Effector memory CD8-positive, alpha-beta T cell (primary cell): ENCODE measurements around the gene KRTAP10-7.

Experiments used
- ATAC-seq: fragments of 150-1000 bp; cut with Tn5 transposase; replicated peaks from 2 replicates; pipeline ENCODE4 v1.10.0; 2021; ENCODE audit warnings: mild to moderate bottlenecking, moderate library complexity
- DNase-seq, 3 experiments: peaks; one replicate each; pipeline ENCODE4 v3.0.0; 2021
- H3K27ac Mint-ChIP-seq, 2 donors: one replicate each; pipeline ENCODE4 v1.8.0; 2022; ENCODE audit warnings: mild to moderate bottlenecking in 2 of 2, mixed read lengths in 2 of 2, moderate library complexity in 2 of 2
- H3K27me3 Mint-ChIP-seq, 2 donors: one replicate each; pipeline ENCODE4 v1.8.0; 2022; ENCODE audit warnings: mixed read lengths in 2 of 2
- H3K36me3 Mint-ChIP-seq: one replicate; pipeline ENCODE4 v1.8.0; 2022; ENCODE audit warnings: mild to moderate bottlenecking, moderate library complexity, mixed read lengths; ENCODE audit not compliant: insufficient read depth
- H3K4me1 Mint-ChIP-seq, 2 donors: one replicate each; pipeline ENCODE4 v1.8.0; 2022; ENCODE audit warnings: low read depth in 2 of 2, mixed read lengths in 2 of 2
- H3K4me3 Mint-ChIP-seq, 2 donors: one replicate each; pipeline ENCODE4 v1.8.0; 2022; ENCODE audit warnings: mild to moderate bottlenecking in 2 of 2, mixed read lengths in 2 of 2, moderate library complexity in 2 of 2
- H3K9me3 Mint-ChIP-seq, 2 donors: one replicate each; pipeline ENCODE4 v1.8.0; 2022; ENCODE audit warnings: mixed read lengths in 2 of 2

The KRTAP10-7 gene

DNA sequence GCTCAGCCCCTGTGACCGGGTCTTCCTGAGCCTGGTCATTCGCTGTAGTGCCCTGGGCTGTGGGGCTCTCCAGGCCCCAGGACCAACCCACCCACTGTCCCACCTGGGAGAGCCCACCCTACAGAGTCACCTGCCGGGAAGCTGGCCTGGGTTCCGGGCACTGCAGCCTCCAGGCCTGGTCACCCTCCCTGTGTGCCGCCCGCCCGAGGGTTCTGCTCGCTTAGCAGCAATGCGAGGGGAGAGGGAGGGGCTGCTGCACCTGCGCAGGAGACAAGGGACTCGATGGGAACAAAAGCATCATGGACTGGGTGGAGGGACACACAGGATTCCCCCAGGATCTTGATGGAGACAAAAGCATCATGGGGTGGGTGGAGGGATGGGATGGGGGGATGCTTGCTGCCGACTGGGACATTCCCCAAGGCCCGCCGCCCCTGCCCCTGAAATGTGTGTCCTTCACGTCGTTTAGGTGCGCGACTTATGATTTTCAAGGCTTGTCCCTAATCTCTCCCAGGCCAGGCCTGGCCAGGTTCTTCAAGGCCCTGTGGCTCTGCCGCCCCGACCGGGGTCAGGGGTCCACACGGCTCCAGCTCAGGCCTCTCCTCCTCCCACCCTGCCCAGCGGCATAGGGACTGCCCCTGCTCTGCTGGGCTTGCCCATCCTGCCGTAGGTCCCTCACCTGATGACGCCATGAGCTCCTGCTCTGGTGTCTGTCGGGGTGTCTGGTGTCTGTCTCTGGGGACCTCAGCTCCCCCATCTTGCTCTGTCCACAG, 13.2 kb downstream of the KRTAP10-7 start:
- ATAC-seq (no peak), DNase-seq (no peak)
- Mint-ChIP-seq H3K4me1 (peaks cover 14 to 23% of the 10 kb centered on the region in 2 donors), H3K36me3 (peaks cover 10% of the 10 kb centered on the region), H3K27me3 (no peaks in the 10 kb centered on the region), H3K4me3 (no peak overlapping the region), H3K27ac (peak overlapping the region in 1 of 2 donors; percentile 73), H3K9me3 (peaks cover 9 to 16% of the 10 kb centered on the region in 2 donors)

DNA sequence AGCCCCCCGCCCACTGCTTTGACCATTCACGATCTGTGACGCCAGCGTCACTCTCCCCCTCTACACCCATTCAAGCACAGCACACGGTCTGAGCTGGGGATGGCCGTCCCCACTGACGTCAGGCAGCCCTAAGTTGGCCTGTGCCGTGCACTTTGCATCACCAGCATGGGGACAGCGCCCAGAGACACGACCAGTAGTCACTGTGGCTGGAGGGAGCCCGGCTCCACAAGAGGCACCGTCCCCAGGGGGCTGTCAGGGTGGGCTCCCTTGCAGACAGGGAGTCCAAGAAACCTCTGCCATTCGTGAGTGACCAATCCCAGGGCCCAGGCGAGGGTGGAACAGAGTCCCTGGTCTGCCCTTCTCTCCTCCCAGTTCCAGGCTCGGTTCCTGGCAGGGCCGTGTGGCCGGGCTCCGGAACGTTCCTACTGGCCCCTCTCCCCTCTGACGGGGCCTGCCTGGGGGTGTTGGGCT, 13.8 kb downstream of the KRTAP10-7 start:
- peaks cover 20 to 29% of the 10 kb centered on the region in 2 donors for H3K4me1 Mint-ChIP-seq
- no peak for ATAC-seq
- DNase-seq = no peak
- no peaks in the 10 kb centered on the region for H3K27me3 Mint-ChIP-seq
- no peak overlapping the region for H3K27ac Mint-ChIP-seq
- peaks cover 10% of the 10 kb centered on the region for H3K36me3 Mint-ChIP-seq
- no peak overlapping the region for H3K4me3 Mint-ChIP-seq
- peaks cover 9 to 14% of the 10 kb centered on the region in 2 donors for H3K9me3 Mint-ChIP-seq

DNA sequence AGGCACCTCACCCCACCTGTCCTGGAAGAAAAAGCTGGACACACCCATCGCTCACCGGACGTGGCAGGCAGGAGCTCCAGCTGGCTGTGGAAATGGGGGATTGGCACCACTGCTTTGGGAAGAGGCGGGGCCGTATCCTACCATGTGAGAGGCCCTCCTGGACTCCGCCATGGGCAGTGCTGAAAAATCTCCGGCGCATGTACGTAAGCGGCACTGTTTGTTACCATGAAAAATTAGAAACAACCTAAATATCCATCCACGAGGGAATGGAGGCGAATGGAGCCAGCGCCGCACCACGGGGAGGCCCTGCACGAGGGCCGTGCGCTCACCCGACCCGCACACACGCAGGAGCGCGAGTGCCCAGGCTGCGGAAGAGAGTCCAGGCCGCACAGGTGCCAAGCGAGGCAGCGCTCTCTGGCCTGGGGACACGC, 14.6 kb downstream of the KRTAP10-7 start:
- Mint-ChIP-seq H3K36me3 (peaks cover 10% of the 10 kb centered on the region), H3K27ac (no peak overlapping the region), H3K27me3 (no peaks in the 10 kb centered on the region), H3K9me3 (peaks cover 7 to 14% of the 10 kb centered on the region in 2 donors), H3K4me1 (peaks cover 27 to 37% of the 10 kb centered on the region in 2 donors), H3K4me3 (no peak overlapping the region)
- no peak for DNase-seq
- ATAC-seq = no peak

DNA sequence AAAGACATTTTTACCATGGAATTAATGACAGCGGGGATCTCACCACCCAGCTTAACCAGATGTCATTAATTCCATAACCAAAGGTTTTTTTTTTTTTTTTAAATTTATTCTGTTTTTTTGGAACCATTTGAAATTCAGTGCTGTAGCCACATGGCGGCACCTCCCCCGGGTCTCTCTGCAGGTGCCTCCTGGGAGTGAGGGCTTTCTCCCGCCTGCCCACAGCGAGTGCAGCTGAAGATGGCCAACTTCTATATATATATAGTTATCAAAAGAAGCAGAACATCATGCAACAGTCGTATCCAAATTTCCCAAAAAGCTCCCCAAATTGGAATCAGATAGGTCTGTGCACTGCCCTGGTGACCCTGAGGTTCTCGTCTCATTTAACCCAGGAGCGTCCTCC, 15.1 kb downstream of the KRTAP10-7 start:
- no peaks in the 10 kb centered on the region for H3K27me3 Mint-ChIP-seq
- H3K27ac Mint-ChIP-seq = peak overlapping the region in 1 of 2 donors; percentile 85
- H3K4me1 Mint-ChIP-seq = peaks cover 27 to 40% of the 10 kb centered on the region in 2 donors
- no peak for DNase-seq
- H3K36me3 Mint-ChIP-seq = peaks cover 10% of the 10 kb centered on the region
- H3K4me3 Mint-ChIP-seq = no peak overlapping the region
- H3K9me3 Mint-ChIP-seq = peaks cover 7 to 15% of the 10 kb centered on the region in 2 donors
- no peak for ATAC-seq

DNA sequence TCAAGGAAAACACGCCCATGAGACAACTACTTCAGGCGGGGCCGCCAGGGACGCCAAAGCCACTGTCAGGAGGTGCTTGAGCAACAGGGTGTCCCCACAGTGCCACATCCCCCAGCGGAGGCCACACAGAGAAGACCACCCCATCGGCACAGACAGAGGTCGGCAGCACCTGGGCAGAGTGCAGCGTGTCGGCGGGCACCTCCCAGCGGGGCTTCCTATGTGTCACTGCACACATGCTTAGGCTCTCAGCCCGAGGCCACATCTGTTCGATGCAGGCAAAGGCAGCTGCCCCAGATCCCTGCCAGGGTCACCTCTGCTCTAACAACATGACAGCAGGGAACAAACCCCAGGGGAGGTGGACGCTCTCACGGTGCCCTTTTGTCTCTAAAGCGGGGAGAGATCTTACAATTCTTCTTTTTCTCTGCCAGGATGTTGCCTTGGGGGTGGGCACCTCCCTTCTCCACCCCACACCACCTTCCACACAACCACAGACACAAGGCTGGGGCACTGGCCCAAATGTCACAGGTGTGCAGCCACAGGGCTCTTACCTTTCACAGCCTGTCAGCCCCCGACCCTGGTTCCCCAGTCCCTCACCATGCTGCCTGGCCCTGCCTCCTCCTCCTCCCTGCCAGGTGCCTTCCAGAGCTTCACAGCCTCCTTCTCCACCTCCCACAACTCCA, 15.7 kb downstream of the KRTAP10-7 start:
- ATAC-seq (no peak), DNase-seq (no peak)
- Mint-ChIP-seq H3K27ac (peak overlapping the region; percentile 85 to 91), H3K4me1 (peaks cover 31 to 40% of the 10 kb centered on the region in 2 donors), H3K4me3 (peak overlapping the region; percentile 16 to 27), H3K36me3 (peaks cover 10% of the 10 kb centered on the region), H3K9me3 (peaks cover 11 to 20% of the 10 kb centered on the region in 2 donors), H3K27me3 (no peaks in the 10 kb centered on the region)

DNA sequence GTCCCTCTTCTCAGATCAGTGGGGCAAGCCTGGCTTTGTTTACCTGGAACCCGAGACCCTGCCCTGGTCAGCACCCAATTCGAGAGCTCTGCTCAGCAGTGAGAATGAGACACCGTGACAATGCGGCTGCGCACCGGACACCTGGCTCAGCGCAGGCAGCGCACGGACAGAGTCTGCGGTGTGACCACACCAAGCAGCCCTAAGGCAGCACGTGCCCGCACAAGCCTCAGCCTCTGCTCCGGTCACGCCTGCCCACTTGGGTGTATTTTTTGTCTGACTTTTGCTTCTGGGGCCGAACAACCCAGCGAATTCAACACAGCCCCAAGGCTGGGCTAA, 16.2 kb downstream of the KRTAP10-7 start:
- no peak overlapping the region for H3K4me3 Mint-ChIP-seq
- peaks cover 10% of the 10 kb centered on the region for H3K36me3 Mint-ChIP-seq
- H3K4me1 Mint-ChIP-seq = peaks cover 31 to 40% of the 10 kb centered on the region in 2 donors
- peaks cover 8 to 20% of the 10 kb centered on the region in 2 donors for H3K9me3 Mint-ChIP-seq
- H3K27me3 Mint-ChIP-seq = no peaks in the 10 kb centered on the region
- DNase-seq (no peak), ATAC-seq (no peak)
- peak overlapping the region; percentile 85 to 91 for H3K27ac Mint-ChIP-seq

DNA sequence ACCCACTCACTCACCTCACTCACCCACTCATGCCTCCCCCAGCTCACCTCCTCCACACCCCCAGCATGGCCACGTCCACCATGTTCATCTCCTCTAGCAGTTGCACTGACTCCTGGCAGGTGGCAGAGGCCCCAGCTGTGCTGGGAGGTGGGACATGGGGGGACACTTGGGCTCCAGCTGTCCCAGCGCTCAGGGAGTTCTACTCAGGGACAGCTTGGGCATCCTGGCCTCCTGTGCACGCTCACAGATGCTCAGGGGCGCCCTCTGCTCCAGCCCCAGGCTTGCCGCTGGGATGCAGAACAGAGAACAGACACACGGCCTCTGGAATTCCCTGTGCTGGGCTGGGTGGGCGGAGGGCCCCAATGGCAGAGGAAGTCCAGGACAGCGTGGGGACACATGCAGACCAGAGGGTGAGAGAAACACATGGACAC, 16.7 kb downstream of the KRTAP10-7 start:
- Mint-ChIP-seq H3K36me3 (peaks cover 10% of the 10 kb centered on the region), H3K27me3 (no peaks in the 10 kb centered on the region), H3K27ac (peak overlapping the region in 1 of 2 donors; percentile 91), H3K4me1 (peaks cover 31 to 40% of the 10 kb centered on the region in 2 donors), H3K9me3 (peaks cover 8 to 22% of the 10 kb centered on the region in 2 donors), H3K4me3 (peak overlapping the region in 1 of 2 donors; percentile 41)
- DNase-seq (no peak), ATAC-seq (no peak)

DNA sequence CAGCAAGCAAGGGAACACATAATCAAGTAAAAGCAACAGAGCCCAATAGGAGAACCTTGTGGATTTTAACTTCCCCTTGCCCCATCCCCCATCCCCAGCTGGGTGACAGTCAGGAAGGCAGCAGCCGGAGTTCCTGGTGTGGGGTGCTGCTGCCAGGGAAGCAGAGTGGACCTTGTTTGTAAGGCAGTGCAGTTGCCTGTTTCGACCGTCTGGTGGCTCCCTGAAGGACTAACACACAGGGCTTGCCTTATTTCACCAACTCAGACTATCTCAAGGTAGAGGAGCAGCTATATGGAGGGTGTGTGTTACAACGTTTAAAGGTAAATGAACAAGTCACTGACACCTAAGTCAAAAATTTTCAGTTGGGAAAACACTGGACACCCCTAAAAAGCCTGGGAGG, 18.1 kb downstream of the KRTAP10-7 start:
- peaks cover 10% of the 10 kb centered on the region for H3K36me3 Mint-ChIP-seq
- no peaks in the 10 kb centered on the region for H3K27me3 Mint-ChIP-seq
- ATAC-seq (peak; percentile 46), DNase-seq (peak in 1 of 3 experiments; percentile 8)
- H3K9me3 Mint-ChIP-seq = peaks cover 10 to 37% of the 10 kb centered on the region in 2 donors
- peak overlapping the region; percentile 91 to 94 for H3K27ac Mint-ChIP-seq
- H3K4me3 Mint-ChIP-seq = peak overlapping the region; percentile 76 to 81
- H3K4me1 Mint-ChIP-seq = peaks cover 33 to 50% of the 10 kb centered on the region in 2 donors

DNA sequence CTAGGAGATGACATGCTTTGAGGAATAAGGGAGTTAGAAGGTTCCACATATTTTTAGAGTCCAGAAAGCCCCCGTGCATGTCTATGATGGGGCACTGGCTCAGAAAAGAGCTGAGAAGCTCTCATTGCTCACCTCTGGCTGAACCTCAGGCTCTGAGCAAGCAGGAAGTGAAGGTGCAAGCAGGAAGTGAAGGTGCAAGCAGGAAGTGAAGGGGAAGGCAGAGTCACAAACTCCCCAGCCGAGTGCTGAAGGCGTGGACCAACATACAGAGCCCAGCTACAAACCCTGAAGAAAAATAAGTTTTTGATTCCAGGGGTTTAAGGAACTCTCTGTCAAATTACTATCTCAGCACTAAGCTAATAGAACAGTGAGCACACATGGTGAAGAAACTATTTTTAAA, 18.5 kb downstream of the KRTAP10-7 start:
- Mint-ChIP-seq H3K27ac (peak overlapping the region; percentile 91 to 94), H3K4me3 (peak overlapping the region; percentile 76 to 81), H3K27me3 (no peaks in the 10 kb centered on the region), H3K36me3 (peaks cover 9% of the 10 kb centered on the region), H3K4me1 (peaks cover 33 to 54% of the 10 kb centered on the region in 2 donors), H3K9me3 (peaks cover 14 to 41% of the 10 kb centered on the region in 2 donors)
- ATAC-seq (peak; percentile 99), DNase-seq (peak; percentile 53 to 58 (median 53))

DNA sequence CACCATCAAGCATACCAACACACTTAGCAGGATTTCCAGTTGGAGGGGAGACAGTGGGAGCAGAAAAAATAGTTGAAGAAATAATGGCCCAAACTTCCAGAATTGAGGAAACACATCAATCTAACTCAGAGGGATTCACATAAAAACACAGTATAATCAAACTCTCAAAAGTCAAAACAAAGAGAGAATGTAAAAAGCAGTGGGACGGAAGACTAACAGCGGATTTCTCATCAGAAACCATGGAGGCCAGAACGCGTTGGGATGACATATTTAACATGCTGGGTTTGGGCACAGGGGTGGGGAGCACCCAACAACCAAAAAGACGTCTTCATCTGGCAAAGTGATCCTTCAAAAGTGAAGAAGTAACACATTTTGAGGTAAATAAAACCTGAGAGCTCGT, 19.5 kb downstream of the KRTAP10-7 start:
- Mint-ChIP-seq H3K27ac (peak overlapping the region; percentile 91 to 94), H3K27me3 (no peaks in the 10 kb centered on the region), H3K36me3 (peaks cover 5% of the 10 kb centered on the region), H3K4me1 (peaks cover 34 to 56% of the 10 kb centered on the region in 2 donors), H3K4me3 (peak overlapping the region in 1 of 2 donors; percentile 81), H3K9me3 (peaks cover 16 to 45% of the 10 kb centered on the region in 2 donors)
- no peak for ATAC-seq
- no peak for DNase-seq

DNA sequence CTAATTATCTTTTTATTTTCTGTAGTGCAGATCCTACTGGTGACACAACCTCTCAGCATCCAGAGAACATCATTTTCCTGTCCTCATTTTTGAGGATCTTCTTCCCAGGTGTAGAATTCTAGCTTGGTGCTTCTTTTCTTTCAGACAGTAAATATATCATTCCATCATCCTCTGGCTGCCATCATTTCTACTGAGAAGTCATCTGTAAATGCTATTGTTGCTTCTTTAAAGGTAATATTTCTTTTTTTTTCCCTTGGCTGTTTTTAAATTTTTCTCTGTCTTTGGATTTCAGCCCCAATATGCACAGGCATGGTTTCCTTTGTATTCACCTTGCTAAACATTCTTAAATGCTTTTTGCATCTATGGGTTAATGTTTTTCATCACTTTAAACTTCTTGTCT, 23.2 kb downstream of the KRTAP10-7 start:
- ATAC-seq = no peak
- no peaks in the 10 kb centered on the region for H3K27me3 Mint-ChIP-seq
- DNase-seq = no peak
- peaks cover 6% of the 10 kb centered on the region for H3K36me3 Mint-ChIP-seq
- H3K4me3 Mint-ChIP-seq = no peak overlapping the region
- H3K4me1 Mint-ChIP-seq = peaks cover 41 to 55% of the 10 kb centered on the region in 2 donors
- H3K27ac Mint-ChIP-seq = no peak overlapping the region
- peaks cover 16 to 45% of the 10 kb centered on the region in 2 donors for H3K9me3 Mint-ChIP-seq

DNA sequence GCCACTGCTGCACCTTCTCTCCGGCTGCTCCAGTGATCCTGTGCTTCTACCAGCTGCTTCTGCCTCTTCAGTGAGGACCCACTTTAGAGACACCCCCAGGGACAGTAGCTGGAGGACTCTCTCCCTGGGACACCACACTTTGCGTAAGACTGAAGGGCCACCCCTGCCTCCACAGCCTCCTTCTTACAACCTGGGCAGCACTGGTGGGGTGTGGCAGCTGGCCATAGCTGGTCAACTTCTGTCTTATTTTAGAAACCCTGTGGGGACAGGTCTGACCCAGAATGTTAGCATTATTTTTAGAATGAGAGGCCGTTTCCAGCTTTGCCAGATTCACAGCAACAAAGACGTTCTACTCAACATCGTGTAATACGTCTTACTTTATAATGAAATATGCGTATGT, 25.4 kb downstream of the KRTAP10-7 start:
- Mint-ChIP-seq H3K4me1 (peaks cover 40 to 54% of the 10 kb centered on the region in 2 donors), H3K9me3 (peaks cover 18 to 39% of the 10 kb centered on the region in 2 donors), H3K36me3 (peaks cover 13% of the 10 kb centered on the region), H3K27ac (peak overlapping the region; percentile 89 to 90), H3K27me3 (no peaks in the 10 kb centered on the region), H3K4me3 (peak overlapping the region; percentile 61 to 75)
- ATAC-seq = no peak
- DNase-seq = no peak

DNA sequence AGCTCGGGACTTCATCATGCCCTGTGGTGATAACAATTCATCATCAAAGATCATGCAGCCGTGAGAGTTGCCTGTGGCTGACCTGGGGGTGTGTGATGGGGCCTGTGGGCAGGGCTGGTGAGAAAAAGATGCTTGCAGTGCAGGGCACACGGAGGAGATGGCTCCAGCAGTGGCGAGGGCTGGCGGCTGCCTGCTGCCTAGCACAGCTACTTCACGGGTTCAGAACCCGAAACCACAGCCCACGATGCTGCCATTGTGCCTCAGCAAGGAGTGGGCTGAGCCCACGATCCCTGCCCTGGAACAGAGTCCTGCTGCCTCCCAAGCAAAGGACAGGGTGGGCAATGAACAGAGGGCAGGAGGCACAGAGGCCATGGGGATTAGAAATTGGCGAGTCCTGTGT, 25.9 kb downstream of the KRTAP10-7 start:
- Mint-ChIP-seq H3K36me3 (peaks cover 13% of the 10 kb centered on the region), H3K9me3 (peaks cover 21 to 42% of the 10 kb centered on the region in 2 donors), H3K4me3 (peak overlapping the region; percentile 61 to 75), H3K27ac (peak overlapping the region; percentile 89 to 90), H3K27me3 (no peaks in the 10 kb centered on the region), H3K4me1 (peaks cover 42 to 56% of the 10 kb centered on the region in 2 donors)
- ATAC-seq (peak; percentile 97), DNase-seq (peak; percentile 39 to 50 (median 42))
